HG02870 (cell line): Measurements from ENCODE around the gene TES.

Experiments used
- ATAC-seq: cut with Tn5 transposase; IDR thresholded peaks from one replicate; pipeline ENCODE4 v1.9.1; 2021; ENCODE audit warnings: mild to moderate bottlenecking, moderate library complexity; ENCODE audit not compliant: unreplicated experiment

Gene TES

DNA sequence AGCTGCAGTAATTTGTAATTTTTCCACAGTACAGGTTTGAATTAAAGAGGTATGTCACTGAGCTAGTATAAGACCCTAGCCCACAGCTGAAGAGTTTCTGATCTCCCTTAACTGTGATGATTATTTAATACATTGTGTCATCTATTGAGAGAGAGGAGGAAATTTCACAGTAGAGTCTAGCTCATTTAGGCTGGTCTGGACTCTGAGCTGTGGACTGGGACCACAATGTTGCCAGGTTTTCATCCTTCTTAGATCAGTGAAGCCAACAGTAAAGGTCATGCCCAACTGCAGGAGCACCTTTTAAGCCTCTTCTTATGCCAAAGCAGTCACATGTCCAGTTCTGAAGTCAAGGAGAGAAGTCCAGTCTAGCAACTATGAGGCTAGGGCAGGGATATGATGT is 8.9 kb downstream of the TES start:
- no peak for ATAC-seq

DNA sequence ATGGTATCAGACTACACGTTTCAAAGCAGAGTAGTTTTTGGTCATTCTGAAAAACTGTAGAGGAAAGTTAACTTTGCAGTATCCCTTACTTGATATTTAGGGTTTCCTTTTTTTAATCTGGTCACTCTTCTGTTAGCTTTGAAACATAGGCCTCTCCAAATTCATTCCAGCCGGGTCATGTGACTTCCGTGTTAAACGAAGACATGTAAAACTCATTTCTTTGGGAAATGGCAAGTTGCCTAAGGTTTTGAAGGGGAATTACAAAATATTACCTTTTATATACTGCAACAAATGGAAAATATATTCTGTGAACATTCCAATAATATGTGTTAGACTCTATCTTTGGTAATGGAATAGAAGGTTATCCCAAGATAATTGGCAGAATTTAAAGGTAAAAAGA is 9.5 kb downstream of the TES start:
- no peak for ATAC-seq

DNA sequence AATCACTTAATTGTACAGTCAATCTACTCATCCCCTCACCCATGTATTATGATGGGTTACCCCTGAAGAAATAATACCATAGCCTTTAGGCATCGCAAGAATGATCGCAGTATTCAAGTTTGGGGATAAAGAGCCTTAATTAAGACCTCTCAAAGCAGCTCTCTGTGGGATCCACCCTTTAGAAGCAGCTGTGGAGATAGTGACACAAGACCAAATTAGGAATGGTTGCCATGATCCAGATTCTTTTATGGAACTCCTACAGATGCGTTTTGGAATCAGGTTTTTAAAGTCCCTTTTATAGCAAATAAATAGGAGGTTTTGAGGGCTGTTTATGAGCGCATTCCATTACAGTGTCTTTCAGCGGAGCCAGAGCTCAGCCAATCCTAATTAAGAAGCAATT is 12.2 kb downstream of the TES start:
- ATAC-seq: no peak

DNA sequence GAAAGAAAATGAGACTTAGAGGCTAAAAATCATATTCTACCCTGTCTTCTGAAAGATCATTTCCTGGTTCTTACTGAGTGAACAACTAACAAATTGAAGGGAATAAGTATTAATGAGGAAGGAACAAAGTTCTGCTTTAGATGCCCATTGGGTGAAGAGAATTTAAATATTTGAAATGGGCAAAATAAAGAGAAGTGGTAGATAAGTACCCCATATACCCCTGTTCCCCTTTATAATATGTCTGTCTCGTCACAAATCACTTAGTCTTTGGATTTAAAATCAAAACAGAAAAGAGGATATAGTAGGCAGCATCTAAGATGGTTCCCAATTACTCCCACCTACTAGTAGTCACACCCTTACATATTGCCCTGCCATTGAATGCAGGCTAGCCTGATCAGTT is 13.2 kb downstream of the TES start:
- no peak for ATAC-seq

DNA sequence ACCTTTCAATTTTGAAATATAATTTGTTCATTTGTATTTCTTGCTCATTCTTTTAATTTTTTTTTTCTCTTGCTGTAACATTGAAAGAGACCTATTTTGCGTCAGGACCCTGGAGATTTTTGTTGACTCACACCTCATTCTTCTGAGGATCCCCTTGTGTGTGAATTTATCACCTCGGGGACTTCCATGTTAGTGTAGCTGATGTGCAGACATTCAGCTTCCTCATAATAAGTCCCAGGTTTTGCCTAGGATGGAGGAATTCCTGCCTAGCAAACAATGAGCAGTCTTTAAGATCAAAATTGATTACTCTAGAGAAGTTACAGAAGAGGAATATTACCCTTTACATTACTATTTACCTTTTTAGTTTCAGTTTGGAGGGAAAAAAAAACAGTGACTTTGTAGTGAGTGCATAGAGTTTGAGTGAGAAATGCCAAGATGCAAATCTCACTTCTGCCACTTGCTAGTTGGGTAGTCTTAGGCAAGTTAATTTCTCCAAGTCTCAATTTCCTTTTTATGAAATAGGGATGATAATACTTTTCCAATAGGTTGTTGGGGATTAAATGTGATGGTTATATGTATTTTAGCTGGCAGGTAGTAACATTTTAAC is 14.3 kb downstream of the TES start:
- peak; percentile 40 for ATAC-seq

DNA sequence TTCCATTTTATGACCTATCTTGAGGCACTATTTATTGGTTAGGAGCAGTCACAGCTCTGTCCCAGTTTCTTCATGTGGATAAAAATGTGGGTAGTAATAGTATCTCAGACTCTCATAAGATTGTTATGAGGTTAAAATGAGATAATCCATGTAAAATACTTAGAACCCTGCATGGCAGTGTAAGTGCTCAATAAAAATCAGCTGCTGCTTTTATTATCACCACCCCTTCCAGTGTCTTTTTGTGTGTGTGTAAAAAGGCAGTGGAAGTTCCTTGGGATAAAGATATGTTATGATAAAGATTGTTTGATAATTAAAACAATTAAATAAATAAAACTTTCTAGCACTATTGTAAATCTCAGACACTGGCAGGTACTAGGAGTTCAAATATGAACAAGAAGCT is 15.5 kb downstream of the TES start:
- no peak for ATAC-seq

DNA sequence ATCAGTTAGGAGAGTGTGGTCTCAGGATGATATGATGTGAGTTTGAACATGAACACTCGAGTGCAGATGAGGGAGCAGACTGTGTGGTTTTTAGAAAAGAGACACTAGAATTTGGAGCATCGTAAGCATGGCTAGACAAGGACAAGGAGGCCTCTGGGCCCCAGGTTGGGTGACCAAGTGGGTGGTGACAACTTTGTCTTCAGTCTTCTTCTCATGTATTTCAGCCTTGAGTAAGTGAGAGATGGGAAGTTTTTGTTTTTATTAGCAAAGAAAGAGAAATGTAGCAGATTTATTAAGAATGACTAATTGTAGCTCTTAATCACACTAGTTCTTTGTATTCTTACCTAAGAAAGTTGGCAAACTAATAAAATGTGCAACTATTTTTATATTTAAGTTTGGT is 16.3 kb downstream of the TES start:
- ATAC-seq: no peak

DNA sequence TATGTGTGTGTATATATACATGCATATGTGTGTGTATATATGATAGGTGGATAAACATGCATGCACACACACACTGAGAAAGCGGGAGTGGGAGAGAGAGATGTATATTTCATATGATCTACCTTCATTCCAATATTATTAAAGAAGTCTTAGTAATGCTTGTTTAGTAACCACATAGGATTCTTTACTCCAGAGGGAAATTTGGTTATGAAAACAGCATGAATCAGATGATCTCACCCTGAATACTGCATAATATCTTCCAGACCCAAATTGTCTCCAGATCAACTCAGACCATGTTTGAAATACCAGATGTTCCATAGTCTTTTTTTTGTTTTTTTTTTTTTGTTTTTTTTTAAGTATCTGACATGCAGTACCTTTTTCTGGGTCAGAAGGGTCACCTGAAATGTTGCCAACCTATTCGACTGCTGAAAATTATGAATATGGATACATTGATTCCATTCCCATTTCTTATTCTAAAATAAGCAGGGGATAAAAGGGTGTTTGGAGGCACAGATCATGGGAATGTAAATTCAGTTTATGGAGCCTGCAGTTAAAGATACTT is 17.4 kb downstream of the TES start:
- ATAC-seq: no peak

DNA sequence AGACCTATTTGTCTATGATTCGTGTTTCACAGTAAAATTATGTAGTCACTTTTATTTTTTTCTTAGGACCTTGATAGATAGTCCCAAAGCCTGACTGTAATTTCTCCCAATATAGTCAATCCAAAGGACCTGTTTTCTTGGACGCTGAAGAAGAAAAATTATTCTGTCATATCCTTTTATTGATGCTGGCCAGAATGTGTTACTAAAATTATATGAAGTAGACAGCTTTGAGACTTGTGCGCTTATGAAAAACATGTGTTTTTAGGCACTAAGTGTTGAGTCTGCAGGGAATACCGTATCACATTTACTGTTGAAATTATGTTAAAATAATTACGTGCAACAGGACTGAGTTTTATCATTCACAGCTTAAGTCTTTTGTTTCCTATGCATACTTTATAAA is 17.9 kb downstream of the TES start:
- ATAC-seq: no peak

DNA sequence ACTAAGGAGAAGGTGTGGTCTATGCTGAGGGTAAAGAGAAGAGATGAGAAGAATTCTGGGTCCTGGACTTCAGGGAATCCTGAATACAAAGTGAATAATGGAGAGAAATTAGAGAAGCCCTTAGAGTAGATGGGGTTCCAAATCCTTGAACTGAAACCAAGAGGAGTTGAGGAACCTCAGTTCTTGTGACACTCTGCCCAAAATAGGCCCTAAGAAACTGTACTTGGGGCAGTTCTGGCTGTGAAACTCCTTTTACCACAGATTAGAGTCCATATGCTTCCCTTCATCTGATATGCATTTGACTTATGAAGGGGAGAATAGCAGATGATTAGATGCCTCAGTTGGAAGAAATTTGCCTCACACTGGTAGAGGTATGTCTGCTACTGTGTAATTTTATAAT is 19.0 kb downstream of the TES start:
- peak; percentile 50 for ATAC-seq

DNA sequence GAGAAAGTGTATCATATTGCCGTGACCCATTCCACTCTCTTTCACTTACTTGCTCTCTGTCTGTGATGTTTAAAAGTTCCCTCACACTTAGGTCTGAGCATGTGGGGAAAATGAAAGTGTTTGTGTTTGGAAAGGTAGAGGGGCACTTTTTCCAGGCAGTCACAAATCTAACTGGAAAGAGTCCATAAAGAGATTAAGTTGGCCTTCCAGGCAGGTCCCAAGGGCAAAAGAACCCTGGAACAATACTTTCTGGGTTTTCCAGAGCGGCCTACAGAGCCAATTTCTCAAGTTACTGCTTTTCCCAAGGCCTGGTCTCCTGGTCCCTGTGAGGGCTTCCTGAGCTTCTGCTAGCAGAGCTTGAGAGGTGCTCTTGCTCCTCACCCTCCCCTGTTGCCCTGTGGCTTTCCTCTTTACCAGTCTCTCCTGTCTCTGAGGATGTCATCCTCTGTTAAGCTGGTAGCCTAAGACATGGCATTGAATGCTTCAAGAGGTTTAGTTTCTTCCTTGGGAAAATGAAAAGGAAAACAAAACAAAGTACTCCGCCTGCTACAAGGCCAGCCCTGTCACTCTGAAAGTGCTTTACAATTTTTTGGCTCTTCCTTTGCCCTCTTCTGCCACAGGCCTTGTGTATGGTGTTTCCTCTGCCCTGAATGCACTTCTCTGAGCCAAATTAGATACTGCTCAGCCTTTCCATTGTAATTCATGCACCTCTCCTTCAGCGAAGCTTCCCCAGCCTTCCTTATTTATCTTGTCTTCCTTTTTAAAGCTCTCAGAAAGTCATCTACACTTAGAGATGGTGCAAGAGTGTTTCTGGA is 20.1 kb downstream of the TES start:
- no peak for ATAC-seq

DNA sequence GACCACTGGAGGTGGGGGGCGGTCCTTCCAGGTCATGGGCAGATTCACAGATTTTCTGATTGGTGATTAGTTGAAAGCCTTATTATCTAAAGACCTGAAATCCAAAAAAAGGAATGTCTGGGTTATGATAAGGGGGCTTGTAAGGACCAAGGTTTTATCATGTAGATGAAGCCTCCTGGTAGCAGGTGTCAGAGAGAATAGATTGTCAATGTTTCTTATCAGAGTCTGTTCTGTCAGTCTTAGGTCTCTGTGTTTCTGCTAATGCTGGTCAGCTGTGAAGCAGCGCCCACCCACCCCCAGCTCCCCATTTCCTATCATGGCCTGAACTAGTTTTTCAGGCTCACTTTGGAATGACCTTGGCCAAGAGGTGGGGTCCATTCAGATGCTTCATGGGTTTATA is 21.2 kb downstream of the TES start:
- no peak for ATAC-seq

DNA sequence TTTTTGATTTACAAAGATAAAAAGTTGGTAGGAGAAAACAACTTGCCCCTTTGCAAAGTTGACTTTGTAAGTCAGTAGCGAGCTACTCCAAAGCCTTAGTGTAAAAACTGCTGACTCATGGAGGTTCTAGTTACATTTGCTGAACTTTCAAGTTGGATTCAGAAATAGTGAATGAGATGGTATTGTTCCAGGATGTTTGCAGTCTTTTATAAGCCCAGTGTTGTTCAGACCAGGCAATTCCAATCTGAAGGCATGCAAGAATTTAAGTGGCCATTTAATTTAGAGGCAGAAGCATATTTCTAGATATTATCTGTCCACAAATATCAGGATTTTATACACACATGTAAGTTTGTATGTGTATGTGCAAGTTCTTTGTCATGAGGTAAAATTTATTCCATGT is 21.6 kb downstream of the TES start:
- no peak for ATAC-seq

DNA sequence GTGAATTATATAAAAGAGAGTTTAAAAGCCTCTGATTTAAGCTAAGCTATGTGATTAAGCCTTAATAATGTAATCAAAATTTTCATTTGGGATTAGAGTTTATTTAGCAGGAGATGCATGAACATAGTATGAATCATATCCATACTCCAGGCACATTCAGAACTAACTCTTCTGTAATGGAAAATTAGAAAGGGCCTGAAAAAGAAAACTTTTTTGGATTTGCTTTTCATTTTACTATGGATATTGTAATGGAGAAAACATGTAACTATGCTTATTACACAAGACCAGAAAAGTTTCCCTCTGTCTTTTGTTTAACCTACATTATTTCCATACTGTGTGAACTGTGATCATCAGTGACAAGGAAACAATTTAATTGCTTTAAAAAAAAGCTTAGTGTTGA is 22.0 kb downstream of the TES start:
- ATAC-seq: no peak

DNA sequence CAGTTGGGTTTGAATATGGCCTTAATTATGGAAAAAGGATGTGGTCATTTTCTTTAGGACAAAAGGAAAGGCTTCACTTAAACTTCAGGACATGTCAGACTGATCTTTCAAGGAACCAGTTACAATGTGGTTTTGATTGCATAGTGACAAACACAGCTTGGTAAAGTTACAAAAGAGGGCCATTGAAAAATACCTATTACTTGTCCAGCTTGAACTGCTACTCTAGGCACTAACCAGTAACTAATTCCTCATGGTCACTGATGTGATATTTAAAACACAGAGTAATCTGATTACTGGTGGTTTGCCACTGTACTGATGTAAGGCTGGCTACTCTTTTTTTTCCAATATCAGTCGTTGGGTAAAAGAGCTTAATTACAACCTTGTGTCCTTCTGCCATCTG is 22.6 kb downstream of the TES start:
- no peak for ATAC-seq

DNA sequence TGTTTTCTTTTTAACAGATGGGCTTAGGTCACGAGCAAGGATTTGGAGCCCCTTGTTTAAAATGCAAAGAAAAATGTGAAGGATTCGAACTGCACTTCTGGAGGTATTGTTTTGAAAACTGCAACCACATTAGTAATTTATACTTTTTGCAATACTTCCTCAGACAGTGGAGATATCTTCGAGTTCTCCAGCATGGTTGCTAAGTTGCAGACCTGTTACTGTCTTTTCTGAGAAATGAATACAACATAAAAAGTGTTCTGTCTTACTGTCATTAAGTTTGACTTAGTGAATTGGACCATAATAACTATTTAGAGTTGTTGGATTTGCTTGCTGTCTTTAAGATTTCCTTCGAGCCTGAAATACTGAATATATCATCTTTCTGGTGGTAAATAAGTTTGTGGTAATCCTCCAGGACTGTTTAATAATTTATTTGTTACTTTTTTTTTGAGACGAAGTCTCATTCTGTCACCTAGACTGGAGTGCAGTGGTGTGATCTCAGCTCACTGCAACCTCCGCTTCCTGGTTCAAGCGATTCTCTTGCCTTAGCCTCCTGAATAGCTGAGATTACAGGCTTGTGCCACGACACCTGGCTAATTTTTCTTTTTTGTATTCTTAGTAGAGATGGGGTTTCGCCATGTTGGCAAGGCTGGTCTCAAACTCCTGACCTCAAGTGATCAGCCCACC is 24.3 kb downstream of the TES start:
- no peak for ATAC-seq

DNA sequence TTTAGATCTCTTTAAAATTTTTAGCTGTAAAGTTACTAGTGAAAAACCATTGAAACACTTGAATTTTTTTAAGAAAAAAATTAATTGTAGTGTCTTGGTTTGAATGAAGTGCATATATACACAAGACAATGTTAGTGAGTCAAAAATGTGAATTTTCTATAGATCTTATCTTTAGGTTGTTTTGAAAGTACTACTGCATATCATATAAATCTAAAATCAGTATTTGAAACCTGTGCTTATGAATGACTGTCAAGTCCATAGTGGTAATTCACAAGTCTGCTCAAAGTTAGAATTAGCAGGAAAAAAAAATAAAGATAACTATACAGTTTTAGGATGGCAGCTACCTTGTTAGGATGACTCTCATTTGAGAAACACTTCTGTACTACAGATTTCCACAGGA is 25.0 kb downstream of the TES start:
- ATAC-seq: no peak

DNA sequence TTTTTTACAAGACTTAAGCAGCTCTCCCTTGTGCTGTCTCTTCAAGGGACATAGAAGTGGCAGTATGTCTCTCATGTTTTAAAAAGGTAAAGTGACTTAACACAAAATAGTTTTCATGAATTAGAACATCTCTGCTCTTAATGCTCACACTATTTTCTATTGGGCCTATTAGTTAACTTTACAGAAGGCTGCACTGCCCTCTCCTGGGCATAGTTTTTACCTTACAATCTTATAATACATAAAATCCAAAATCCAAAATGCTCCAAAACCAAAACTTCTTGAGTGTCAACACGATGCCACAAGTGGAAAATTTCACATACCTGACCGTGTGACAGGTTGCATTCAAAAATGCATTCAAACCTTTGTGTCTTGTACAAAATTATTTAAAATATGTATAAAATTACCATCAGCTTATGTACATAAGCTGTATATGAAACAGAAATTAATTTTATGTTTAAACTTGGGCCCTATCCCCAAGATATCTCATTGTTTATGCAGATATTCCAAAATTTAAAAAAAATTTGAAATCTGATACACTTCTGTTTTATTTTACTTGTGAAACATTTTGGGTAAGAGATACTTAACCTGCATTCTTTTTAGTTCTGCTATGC is 25.8 kb downstream of the TES start:
- ATAC-seq: peak; percentile 57

DNA sequence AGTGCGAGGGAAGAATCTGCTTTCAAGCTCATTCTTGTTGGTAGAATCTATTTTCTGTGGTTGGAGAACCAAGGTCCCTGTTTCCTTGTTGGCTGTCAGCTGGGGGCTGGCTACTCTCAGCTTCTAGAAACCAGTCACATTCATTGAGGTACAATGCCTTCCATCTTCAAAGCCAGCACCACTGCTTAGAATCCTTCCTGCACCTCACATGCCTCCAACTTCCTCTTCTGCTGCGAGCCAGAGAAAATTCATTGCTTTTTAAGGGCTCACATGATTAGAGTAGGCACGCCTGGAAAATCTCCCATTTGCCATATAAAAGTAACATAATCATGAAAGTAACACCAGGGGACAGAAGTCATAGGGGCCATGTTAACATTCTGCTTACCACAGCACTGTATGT is 28.7 kb downstream of the TES start:
- no peak for ATAC-seq

DNA sequence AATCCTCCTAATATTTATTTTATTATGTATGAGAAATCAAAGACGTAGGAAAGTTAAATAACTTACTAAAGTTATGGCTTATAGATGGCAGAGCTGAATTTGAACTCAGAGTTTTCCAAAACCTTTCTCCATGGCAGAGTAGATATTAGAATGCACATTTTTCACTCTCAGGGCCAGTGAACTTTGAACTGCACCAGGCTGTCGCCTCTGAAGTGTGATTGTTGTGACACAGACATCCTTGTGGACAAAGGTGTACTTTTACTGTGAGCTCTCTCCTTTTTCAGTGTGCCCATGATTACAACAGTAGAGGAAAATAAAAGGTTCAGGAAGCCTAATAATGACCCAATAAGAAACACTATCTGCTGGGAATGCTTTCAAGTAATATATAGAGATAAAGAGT is 29.1 kb downstream of the TES start:
- no peak for ATAC-seq

DNA sequence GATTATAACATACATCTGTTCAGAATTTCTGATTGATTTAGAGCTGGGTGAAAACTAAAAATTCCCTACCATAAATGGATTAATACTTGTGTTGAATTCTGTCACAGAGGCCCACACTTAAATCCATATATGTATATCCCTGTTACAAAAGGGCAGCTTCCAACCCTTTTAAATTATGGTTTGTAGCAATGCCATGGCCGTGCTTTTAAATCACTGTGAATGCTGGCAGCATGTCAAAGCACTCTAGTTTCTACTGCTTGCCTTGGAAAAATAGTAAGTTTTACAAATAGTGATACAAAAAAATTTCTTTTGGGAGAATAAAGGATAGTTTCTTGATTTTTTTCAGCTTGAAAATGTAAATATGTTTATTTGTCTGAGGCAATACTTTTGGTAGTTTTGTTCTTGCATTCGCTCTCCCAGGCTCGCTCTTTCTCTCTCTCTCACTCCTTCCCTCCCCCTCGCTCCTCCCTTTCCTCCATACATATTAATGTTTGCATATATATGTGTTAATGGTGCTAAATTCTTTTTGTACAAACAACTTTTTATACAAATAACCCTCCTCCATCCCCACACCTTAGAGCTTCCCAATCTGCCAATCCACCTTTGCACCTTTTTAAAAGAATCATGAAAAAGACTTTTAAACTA is 29.8 kb downstream of the TES start:
- no peak for ATAC-seq
